GM12878 (cell line): ENCODE results near the gene NCAM1. TPM values are rescaled to one million over a fixed set of nuclear protein-coding genes. Genes with fewer than 3 reads are reported as not detected.

Experiments used
- BMI1 ChIP-seq: fragments of 450-650 bp; IDR thresholded peaks from 2 replicates; pipeline ENCODE4 v1.6.1; 2016; ENCODE audit warnings: mild to moderate bottlenecking, moderate library complexity, borderline replicate concordance
- CEBPB ChIP-seq, 2 experiments: fragments of 150-350 bp in 1 of 2; IDR thresholded peaks; 2 replicates each; pipeline ENCODE4 v1.6.1; 2012 to 2014; ENCODE audit warnings: low read depth in 2 of 2, low read length in 2 of 2, borderline replicate concordance in 1 of 2, inconsistent platforms in 1 of 2
- DPF2 ChIP-seq: fragments of 450-650 bp; IDR thresholded peaks from 2 replicates; pipeline ENCODE4 v1.6.1; 2017; ENCODE audit warnings: mild to moderate bottlenecking
- LARP7 ChIP-seq: fragments of 450-650 bp; IDR thresholded peaks from 2 replicates; pipeline ENCODE4 v1.6.1; 2017; ENCODE audit warnings: mild to moderate bottlenecking
- MEF2A ChIP-seq: IDR thresholded peaks from 2 replicates; pipeline ENCODE4 v1.6.1; 2011; ENCODE audit warnings: low read depth, mild to moderate bottlenecking, low read length, moderate library complexity; ENCODE audit not compliant: insufficient read depth
- MEF2B ChIP-seq: fragments of 450-650 bp; IDR thresholded peaks from 2 replicates; pipeline ENCODE4 v1.6.1; 2018; ENCODE audit warnings: mild to moderate bottlenecking, moderate library complexity; ENCODE audit not compliant: partially characterized antibody, poor library complexity, severe bottlenecking
- NR2C2 ChIP-seq: IDR thresholded peaks from 2 replicates; pipeline ENCODE4 v1.6.1; 2011; ENCODE audit warnings: borderline replicate concordance, low read depth; ENCODE audit not compliant: control insufficient read depth, insufficient read length
- NR2F1 ChIP-seq: fragments of 450-650 bp; conservative IDR thresholded peaks from 2 replicates; pipeline ENCODE4 v1.6.1; 2017; ENCODE audit warnings: mild to moderate bottlenecking
- POLR2A ChIP-seq: IDR thresholded peaks from 2 replicates; pipeline ENCODE4 v1.6.1; 2011; ENCODE audit warnings: low read depth, mild to moderate bottlenecking, low read length
- POLR2AphosphoS2 ChIP-seq: IDR thresholded peaks from 2 replicates; pipeline ENCODE4 v1.6.1; 2011; ENCODE audit warnings: low read depth, mild to moderate bottlenecking, low read length, improper control_type of control experiment, moderate library complexity
- POLR2AphosphoS5 ChIP-seq: IDR thresholded peaks from 2 replicates; pipeline ENCODE4 v1.6.1; 2011; ENCODE audit warnings: mild to moderate bottlenecking, low read length, inconsistent platforms
- SIN3A ChIP-seq: IDR thresholded peaks from 2 replicates; pipeline ENCODE4 v1.6.1; 2012; ENCODE audit warnings: low read depth, low read length, improper control_type of control experiment
- polyA plus RNA-seq, 11 experiments: library from polyadenylated mRNA; depleted of rRNA in 4 of 11; unstranded in 6 of 11; stranded (reverse) in 5 of 11; fragments of >200 nt; fragmentation: Nextera tagmentation in 4 of 11; fragmentation: Illumina TruSeq in 1 of 11; extraction: Ambion mirVana in 4 of 11; extraction: Trizol in 1 of 11; gene quantifications; 1 replicate in 1 of 11; 2 replicates in 10 of 11; pipeline versions ENCODE4 v1.2.1 to v1.2.3, GENCODE V29; 2011 to 2016; ENCODE audit warnings: inconsistent platforms in 2 of 11, missing spikeins in 2 of 11, low read depth in 1 of 11
- total RNA-seq, 4 experiments: library from RNA; depleted of rRNA in 3 of 4; stranded (reverse); fragments of >200 nt in 3 of 4; fragmentation: Illumina TruSeq in 1 of 4; extraction: Trizol in 1 of 4; gene quantifications; 2 replicates each; pipeline versions ENCODE4 v1.2.1 to v1.2.3, GENCODE V29; 2013 to 2021
- TF ChIP-seq, protein P1 (sequence below): fragments of 450-650 bp; IDR thresholded peaks from 2 replicates; pipeline ENCODE4 v1.6.1; 2018; ENCODE audit warnings: borderline replicate concordance, mild to moderate bottlenecking; ENCODE audit not compliant: partially characterized antibody
- TF ChIP-seq, protein P2 (sequence below): fragments of 450-650 bp; IDR thresholded peaks from 2 replicates; pipeline ENCODE4 v1.6.1; 2017; ENCODE audit warnings: mild to moderate bottlenecking, moderate library complexity
- TF ChIP-seq, protein P3 (sequence below): fragments of 450-650 bp; IDR thresholded peaks from 2 replicates; pipeline ENCODE4 v1.6.1; 2016; ENCODE audit warnings: mild to moderate bottlenecking
- TF ChIP-seq, protein P4 (sequence below): fragments of 150-350 bp; IDR thresholded peaks from 2 replicates; pipeline ENCODE4 v1.6.1; 2016; ENCODE audit warnings: low read depth, low read length

Gene NCAM1
- total and polyA plus RNA-seq, 10 of the 15 experiments (the other 5 are each of a cell fraction or from before 2014, with no cell fraction given) = 0.10 to 0.23 (median 0.11) TPM; not detected in 7

DNA sequence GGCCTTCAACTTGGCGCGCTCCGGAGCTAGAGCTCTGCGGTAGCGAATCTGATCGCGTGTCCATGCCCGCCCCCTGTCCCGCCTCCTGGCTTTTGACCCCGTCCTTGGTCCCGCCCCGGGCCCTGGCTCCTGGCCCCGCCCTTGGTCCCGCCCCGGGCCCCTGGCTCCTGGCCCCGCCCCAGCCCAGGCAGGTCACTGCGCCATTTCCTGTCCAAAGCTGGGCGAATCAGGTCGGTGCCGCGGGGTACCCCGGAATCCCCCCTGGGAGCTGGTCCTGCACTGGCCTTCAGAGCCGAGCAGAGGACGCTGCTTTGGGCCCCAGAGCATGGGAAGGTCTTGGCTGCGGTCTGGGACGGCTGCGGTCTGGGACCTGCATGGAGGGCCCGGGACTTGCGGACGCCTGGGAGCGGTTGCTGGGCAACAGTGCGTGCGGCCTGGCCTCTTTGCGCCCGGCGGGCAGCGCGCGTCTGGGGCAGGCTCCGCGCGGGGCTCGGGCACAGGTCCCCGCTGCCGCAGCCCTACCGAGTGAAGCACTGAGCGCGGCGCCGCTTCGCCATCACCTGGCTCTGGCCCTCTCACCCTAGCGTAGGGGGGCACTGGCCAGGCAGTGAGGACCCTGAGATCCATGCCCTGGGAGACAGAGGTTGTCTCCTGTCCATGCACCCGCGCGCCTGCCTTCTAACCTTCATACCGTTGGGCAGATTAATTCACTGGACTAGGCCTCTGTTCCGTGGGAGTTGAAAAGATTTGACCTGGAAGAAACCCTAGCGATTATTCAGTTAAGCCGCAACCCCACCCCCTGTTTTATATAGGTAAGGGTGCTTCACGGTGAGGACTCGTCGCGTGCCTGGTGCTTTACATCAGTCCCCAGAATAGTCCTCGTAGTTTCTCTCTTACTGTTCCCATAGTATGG is 353.4 kb downstream of the NCAM1 start, which contains the start of gene TTC12 (continued):
- TF ChIP-seq, protein P1, sequence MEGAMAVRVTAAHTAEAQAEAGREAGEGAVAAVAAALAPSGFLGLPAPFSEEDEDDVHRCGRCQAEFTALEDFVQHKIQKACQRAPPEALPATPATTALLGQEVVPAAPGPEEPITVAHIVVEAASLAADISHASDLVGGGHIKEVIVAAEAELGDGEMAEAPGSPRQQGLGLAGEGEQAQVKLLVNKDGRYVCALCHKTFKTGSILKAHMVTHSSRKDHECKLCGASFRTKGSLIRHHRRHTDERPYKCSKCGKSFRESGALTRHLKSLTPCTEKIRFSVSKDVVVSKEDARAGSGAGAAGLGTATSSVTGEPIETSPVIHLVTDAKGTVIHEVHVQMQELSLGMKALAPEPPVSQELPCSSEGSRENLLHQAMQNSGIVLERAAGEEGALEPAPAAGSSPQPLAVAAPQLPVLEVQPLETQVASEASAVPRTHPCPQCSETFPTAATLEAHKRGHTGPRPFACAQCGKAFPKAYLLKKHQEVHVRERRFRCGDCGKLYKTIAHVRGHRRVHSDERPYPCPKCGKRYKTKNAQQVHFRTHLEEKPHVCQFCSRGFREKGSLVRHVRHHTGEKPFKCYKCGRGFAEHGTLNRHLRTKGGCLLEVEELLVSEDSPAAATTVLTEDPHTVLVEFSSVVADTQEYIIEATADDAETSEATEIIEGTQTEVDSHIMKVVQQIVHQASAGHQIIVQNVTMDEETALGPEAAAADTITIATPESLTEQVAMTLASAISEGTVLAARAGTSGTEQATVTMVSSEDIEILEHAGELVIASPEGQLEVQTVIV = no peak
- peak; percentile 83; the same call in 1 of the 2 replicates for TF ChIP-seq LARP7
- TF ChIP-seq MEF2B = peak; percentile 74
- TF ChIP-seq POLR2AphosphoS5 = peak; percentile 84
- peak; percentile 45; the same call in 1 of the 2 replicates for TF ChIP-seq BMI1
- TF ChIP-seq POLR2AphosphoS2 = 0 out of 2 replicates have a peak, but pooled peaks have one; percentile 43
- peak; percentile 73; the same call in 1 of the 2 replicates for TF ChIP-seq SIN3A
- TF ChIP-seq, protein P2, sequence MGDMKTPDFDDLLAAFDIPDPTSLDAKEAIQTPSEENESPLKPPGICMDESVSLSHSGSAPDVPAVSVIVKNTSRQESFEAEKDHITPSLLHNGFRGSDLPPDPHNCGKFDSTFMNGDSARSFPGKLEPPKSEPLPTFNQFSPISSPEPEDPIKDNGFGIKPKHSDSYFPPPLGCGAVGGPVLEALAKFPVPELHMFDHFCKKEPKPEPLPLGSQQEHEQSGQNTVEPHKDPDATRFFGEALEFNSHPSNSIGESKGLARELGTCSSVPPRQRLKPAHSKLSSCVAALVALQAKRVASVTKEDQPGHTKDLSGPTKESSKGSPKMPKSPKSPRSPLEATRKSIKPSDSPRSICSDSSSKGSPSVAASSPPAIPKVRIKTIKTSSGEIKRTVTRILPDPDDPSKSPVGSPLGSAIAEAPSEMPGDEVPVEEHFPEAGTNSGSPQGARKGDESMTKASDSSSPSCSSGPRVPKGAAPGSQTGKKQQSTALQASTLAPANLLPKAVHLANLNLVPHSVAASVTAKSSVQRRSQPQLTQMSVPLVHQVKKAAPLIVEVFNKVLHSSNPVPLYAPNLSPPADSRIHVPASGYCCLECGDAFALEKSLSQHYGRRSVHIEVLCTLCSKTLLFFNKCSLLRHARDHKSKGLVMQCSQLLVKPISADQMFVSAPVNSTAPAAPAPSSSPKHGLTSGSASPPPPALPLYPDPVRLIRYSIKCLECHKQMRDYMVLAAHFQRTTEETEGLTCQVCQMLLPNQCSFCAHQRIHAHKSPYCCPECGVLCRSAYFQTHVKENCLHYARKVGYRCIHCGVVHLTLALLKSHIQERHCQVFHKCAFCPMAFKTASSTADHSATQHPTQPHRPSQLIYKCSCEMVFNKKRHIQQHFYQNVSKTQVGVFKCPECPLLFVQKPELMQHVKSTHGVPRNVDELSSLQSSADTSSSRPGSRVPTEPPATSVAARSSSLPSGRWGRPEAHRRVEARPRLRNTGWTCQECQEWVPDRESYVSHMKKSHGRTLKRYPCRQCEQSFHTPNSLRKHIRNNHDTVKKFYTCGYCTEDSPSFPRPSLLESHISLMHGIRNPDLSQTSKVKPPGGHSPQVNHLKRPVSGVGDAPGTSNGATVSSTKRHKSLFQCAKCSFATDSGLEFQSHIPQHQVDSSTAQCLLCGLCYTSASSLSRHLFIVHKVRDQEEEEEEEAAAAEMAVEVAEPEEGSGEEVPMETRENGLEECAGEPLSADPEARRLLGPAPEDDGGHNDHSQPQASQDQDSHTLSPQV = no peak
- TF ChIP-seq CEBPB (IDR thresholded peaks at IDR 0.05; ENCODE audit: borderline replicate concordance in 1 of 2, low read depth in 2 of 2, low read length in 2 of 2) = no peak
- TF ChIP-seq, protein P3, sequence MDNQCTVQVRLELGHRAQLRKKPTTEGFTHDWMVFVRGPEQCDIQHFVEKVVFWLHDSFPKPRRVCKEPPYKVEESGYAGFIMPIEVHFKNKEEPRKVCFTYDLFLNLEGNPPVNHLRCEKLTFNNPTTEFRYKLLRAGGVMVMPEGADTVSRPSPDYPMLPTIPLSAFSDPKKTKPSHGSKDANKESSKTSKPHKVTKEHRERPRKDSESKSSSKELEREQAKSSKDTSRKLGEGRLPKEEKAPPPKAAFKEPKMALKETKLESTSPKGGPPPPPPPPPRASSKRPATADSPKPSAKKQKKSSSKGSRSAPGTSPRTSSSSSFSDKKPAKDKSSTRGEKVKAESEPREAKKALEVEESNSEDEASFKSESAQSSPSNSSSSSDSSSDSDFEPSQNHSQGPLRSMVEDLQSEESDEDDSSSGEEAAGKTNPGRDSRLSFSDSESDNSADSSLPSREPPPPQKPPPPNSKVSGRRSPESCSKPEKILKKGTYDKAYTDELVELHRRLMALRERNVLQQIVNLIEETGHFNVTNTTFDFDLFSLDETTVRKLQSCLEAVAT = peak; percentile 90
- TF ChIP-seq POLR2A = peak; percentile 95
- TF ChIP-seq NR2F1 = peak; percentile 70
- TF ChIP-seq DPF2 = peak; percentile 57; the same call in 1 of the 2 replicates
- TF ChIP-seq MEF2A = 0 out of 2 replicates have a peak, but pooled peaks have one; percentile 18
- TF ChIP-seq, protein P4, sequence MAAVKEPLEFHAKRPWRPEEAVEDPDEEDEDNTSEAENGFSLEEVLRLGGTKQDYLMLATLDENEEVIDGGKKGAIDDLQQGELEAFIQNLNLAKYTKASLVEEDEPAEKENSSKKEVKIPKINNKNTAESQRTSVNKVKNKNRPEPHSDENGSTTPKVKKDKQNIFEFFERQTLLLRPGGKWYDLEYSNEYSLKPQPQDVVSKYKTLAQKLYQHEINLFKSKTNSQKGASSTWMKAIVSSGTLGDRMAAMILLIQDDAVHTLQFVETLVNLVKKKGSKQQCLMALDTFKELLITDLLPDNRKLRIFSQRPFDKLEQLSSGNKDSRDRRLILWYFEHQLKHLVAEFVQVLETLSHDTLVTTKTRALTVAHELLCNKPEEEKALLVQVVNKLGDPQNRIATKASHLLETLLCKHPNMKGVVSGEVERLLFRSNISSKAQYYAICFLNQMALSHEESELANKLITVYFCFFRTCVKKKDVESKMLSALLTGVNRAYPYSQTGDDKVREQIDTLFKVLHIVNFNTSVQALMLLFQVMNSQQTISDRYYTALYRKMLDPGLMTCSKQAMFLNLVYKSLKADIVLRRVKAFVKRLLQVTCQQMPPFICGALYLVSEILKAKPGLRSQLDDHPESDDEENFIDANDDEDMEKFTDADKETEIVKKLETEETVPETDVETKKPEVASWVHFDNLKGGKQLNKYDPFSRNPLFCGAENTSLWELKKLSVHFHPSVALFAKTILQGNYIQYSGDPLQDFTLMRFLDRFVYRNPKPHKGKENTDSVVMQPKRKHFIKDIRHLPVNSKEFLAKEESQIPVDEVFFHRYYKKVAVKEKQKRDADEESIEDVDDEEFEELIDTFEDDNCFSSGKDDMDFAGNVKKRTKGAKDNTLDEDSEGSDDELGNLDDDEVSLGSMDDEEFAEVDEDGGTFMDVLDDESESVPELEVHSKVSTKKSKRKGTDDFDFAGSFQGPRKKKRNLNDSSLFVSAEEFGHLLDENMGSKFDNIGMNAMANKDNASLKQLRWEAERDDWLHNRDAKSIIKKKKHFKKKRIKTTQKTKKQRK = no peak
- TF ChIP-seq NR2C2 = no peak
